GM12864 (cell line): ENCODE measurements around the gene GATB.

ENCODE experiments used
- DNase-seq: peaks from one replicate; pipeline ENCODE4 v3.0.0-alpha.2; 2011; ENCODE audit warnings: low read depth
- H3K4me3 ChIP-seq: 2 replicates; pipeline ENCODE4 v1.5.1; 2011; ENCODE audit warnings: mild to moderate bottlenecking, low read depth, low read length, control low read depth
- CTCF ChIP-seq: IDR thresholded peaks from 2 replicates; pipeline ENCODE4 v1.5.1; 2011; ENCODE audit warnings: low read depth, mild to moderate bottlenecking, moderate library complexity, low read length, control low read depth, inconsistent platforms; ENCODE audit errors: missing control alignments

The GATB gene

GRCh38 chr4:151649479-151649878 lies 111.3 kb downstream of the GATB start:
- H3K4me3 ChIP-seq: no peak overlapping the region
- no peak for DNase-seq
- TF ChIP-seq CTCF: no peak

- DNase-seq: no peak
- H3K4me3 ChIP-seq: no peak overlapping the region
Observed at GRCh38 chr4:151646322-151646721, 114.5 kb downstream of the GATB start.

GRCh38 chr4:151644622-151645021 lies 116.2 kb downstream of the GATB start:
- no peak overlapping the region for H3K4me3 ChIP-seq
- no peak for DNase-seq
- peak; percentile 41 for TF ChIP-seq CTCF

More at GRCh38 chr4:151646322-151646721, 114.5 kb downstream of the GATB start:
- TF ChIP-seq CTCF: no peak

GRCh38 chr4:151643564-151643963 lies 117.2 kb downstream of the GATB start:
- TF ChIP-seq CTCF: no peak
- no peak overlapping the region for H3K4me3 ChIP-seq
- DNase-seq: no peak

- TF ChIP-seq CTCF: no peak
- no peak overlapping the region for H3K4me3 ChIP-seq
- DNase-seq: no peak
Observed at GRCh38 chr4:151641983-151642382, 118.8 kb downstream of the GATB start.

- TF ChIP-seq CTCF: no peak
- DNase-seq: no peak
Observed at GRCh38 chr4:151641167-151641566, 119.6 kb downstream of the GATB start.

GRCh38 chr4:151640381-151640780 lies 120.4 kb downstream of the GATB start:
- no peak for TF ChIP-seq CTCF
- H3K4me3 ChIP-seq: no peak overlapping the region
- DNase-seq: no peak

More at GRCh38 chr4:151641167-151641566, 119.6 kb downstream of the GATB start:
- no peak overlapping the region for H3K4me3 ChIP-seq
